Dermis microvascular lymphatic vessel endothelial cell (primary cell): Measurements from ENCODE around the gene CELSR2. TPM values are rescaled to one million over a fixed set of nuclear protein-coding genes. Genes with fewer than 3 reads are reported as not detected.
"Not testable (repeated sequence)": the region's sequence is repeated elsewhere in the genome, so short reads cannot be mapped to it uniquely, and the experiment has no call there.

Source experiments
- DNase-seq, 2 donors: peaks; one replicate each; pipeline versions ENCODE4 v3.0.0 to v3.0.0-alpha.2; 2010; ENCODE audit warnings: low read depth in 2 of 2
- total RNA-seq: library from RNA; depleted of rRNA; stranded (reverse); fragments of >200 nt; gene quantifications from 2 replicates; pipeline ENCODE4 v1.2.1, GENCODE V29; 2014

The CELSR2 gene, protein sequence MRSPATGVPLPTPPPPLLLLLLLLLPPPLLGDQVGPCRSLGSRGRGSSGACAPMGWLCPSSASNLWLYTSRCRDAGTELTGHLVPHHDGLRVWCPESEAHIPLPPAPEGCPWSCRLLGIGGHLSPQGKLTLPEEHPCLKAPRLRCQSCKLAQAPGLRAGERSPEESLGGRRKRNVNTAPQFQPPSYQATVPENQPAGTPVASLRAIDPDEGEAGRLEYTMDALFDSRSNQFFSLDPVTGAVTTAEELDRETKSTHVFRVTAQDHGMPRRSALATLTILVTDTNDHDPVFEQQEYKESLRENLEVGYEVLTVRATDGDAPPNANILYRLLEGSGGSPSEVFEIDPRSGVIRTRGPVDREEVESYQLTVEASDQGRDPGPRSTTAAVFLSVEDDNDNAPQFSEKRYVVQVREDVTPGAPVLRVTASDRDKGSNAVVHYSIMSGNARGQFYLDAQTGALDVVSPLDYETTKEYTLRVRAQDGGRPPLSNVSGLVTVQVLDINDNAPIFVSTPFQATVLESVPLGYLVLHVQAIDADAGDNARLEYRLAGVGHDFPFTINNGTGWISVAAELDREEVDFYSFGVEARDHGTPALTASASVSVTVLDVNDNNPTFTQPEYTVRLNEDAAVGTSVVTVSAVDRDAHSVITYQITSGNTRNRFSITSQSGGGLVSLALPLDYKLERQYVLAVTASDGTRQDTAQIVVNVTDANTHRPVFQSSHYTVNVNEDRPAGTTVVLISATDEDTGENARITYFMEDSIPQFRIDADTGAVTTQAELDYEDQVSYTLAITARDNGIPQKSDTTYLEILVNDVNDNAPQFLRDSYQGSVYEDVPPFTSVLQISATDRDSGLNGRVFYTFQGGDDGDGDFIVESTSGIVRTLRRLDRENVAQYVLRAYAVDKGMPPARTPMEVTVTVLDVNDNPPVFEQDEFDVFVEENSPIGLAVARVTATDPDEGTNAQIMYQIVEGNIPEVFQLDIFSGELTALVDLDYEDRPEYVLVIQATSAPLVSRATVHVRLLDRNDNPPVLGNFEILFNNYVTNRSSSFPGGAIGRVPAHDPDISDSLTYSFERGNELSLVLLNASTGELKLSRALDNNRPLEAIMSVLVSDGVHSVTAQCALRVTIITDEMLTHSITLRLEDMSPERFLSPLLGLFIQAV (N-terminal part only)
- 0.51 and 0.89 TPM in 2 replicates for total RNA-seq

DNA sequence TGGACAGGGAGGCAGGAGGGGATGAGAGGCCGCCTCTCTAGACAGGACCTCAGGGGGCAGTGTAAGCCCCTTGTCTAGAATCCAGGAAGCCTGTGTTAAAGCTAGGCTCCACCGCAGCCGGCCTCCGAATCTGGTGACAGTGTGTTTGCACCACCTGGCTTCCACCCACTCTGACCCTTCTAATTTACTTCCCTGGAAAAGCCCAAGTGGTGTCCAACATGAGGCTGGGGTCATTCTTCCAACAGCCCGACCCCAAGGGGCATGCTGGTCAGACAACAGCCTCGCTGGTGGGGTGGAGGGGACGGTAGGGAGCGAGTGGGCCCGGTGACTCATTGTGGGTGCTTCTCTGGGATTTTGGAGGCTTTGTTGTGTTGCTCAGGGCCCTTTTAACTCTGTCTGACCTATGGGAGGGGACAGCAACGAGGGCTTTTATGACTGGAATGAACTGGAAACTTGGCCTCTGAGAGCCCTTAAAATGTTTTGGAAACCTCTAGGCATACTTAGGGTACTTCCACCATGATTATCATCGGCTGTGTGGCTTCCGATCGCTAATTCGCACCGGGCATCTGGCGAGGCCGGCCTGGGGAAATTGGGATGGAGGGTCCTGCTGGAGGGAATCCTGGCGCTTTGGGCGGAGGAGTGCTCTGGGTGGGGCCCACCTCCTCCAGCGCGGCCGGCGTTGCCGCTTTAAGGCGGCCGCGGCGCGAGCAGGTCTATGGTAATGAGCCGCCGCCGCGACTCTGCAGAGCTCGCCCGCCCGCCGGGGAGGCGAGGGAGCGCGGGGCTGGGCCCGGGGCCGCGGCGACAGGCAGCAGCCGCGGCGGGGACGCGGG is at the start of gene CELSR2:
Gene CELSR2 (plus strand): TSS at position 743 of the 833 bp plus-strand sequence. CDS start 541 bp downstream, outside the sequence.
- DNase-seq: peak in 1 of 2 donors; percentile 69

DNA sequence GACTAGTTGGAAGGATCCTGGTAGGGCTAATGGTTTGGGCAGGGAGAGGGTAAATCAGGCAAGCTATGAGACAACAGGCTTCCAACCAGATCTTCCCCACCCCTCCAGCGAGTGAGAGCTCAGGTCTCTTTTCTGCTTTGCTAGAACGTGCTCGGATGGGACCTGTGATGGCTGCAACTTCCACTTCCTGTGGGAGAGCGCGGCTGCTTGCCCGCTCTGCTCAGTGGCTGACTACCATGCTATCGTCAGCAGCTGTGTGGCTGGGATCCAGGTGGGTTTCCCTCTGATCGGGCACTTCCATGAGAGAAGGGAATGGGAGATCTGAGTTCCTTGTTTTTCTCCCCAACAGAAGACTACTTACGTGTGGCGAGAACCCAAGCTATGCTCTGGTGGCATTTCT is 49.6 kb upstream of the CELSR2 start:
- DNase-seq: no peak

DNA sequence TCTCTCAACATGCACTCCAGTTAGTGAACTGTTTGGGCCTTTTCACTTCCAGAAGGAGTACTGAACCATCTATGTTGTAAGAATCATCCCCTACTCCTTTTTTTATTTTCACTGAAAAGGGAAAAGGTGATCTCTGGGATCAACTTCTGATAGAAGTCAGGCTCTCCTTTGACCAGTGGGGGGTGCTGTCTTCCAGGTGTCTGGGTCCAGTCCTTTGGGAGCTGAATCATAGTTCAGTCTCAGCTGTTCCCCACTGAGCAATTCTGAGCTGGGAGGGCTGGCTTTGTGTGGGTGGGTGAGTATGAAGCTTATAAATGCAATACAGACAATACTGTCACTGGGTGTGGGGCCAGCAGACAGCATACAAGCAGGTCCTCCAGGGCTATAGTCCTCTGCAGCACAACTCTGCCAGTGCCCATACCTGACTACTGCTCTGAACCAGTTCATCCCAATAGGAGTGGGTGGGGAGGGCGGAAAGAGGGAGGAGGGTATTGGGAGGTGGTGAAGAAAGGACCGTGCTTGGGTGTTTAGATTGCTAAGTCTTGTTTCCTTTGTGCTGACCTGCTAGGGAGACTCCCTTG is 48.1 kb upstream of the CELSR2 start:
- peak in 1 of 2 donors; percentile 66 for DNase-seq

DNA sequence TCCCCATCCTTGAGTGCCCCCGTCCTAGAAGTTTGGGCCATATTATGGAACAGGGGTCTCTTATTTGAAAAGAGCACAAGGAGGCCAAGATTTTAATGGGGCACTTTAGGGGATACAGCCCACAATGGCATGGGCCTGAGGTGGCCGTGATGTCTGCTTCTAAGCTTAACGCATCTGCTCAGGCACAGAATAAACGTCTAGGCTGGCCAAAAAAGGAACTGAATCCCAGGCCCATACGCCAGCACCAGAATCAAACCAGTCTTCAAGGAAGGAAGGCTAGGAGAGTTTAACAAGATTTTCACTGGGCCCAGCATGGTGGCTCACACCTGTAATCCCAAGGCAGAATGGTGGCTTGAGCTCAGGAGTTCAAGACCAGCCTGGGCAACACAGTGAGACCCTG is 44.9 kb upstream of the CELSR2 start:
- DNase-seq: no peak

DNA sequence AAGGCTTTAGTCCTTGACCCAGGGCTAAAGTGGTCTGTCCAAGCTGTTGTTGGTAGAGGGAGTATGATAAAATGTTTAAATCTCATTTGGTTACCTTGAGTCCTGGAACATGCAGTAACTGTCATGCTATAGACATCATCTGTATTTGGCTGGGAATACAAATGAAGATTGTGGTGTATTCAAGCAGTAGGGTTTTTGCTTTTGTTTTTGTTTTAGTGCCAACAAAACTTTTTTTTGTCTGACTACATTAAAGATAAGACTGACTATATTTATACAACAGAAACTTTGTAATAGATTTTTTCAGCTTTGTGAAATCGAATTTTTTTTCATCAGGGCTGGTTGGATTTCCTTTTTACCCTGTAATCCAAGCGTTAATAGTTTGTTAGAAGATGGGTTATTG is 43.0 kb upstream of the CELSR2 start:
- DNase-seq: no peak

DNA sequence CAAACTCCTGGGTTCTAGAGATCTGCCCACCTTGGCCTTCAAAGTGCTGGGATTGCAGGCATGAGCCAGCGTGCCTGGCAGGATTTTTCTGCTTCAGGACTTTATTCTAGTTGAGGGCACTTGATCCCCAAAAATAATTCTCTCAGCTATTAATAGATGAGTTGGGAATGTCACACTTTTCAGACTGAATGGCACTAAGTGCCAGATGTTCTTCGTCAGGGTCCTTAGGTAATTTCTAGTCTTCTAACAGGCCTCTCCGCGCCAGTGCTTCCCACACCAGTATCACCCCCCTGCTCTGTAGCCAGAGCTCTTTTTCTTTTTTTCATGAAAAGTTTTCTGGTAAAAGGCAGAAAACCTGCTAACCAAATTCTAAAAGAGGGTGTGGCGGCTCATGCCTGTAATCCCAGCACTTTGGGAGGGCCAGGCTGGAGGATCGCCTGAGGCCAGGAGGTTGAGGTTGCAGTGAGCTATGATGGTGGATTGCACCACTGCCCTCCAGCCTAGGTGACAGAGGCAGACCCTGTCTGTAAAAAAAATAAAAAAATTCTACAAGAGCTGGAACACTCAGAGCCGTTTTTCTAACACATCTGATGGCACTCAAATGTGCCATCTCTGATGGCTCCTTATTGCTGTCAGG is 41.8 kb upstream of the CELSR2 start:
- no peak for DNase-seq

DNA sequence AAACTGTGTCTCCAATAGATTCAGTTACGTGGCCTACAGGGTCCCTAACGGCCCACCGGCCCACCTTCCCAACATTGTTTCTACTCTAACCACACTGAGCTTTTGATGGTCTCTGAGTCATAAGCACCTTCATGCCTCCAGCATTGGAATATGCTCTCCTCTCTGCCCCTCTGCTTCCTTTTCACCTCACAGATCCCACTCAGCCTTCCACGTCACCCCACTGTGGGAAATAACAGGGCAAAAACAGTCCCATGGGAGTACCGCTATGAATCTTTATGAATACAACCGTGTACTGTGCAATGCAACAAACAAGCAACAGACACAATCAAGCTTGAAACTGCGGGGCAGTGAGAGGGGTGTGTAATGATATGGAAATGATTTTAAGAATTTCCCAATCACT is 40.9 kb upstream of the CELSR2 start:
- DNase-seq: no peak

DNA sequence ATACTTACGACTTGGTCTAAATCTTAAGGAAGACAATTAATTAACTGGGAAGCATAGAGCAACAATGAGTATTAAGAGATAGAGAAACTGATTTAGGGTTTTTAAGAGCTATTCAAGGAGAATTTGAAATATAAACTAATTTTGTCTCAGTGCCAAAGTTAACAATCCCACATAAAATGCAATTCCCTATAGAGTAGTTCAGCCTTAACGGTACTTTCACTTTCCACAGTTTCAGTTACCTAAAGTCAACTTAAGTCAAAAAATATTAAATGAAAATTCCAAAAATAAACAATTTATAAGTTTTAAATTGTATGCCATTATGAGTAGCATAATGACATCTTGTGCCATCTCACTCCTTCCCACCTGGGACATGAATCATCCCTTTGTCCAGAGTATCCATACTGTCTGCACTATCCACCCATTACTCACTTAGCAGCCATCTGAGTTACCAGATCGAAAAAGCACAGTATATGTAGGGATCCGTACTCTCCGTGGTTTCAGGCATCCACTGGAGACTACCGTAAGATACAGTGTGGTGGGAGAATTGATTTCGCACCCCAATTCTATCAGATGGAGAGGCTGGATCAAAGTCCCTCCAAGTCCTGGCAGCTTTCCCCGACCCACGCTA is 40.4 kb upstream of the CELSR2 start:
- no peak for DNase-seq

DNA sequence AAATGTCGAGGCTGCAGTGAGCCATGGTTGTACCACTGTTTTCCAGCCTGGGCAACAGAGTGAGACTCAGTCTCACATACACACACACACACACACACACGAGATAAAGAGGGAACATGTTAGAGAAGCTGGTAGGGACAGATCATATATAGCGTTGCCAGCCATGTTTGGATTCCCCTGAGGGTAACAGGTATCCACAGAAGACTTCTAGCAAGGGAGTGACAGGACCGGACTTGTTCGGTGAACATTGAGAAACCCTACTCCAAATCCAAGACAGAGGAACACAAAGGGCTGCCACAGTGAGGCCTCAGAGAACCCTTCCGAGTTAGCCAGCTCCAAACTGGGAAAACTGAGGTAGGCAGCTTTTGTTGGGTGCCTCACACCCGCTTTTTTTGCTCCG is 39.3 kb upstream of the CELSR2 start:
- no peak for DNase-seq

DNA sequence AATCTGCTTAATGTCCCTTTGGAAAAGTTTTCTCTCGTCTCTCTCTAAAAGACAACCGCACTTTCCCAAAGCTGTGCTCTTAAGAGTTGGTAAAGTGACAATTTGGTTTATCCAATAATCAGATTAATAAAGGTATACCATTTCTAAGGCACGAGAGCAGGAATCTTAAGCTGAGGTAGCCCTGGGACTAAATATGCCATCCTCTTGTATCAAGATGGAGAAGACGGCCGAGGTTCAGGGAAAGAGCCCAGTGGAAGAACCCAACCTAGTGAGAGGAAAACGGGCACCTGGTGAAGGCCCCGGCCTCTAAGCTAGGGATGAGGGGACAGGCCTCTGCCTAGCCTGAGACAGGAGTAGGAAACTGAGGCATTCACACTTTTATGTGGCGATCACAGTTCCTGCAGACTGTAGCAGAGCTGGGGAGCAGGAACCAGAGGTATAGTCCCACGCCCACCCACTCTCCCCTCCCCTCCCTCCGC is 36.0 kb upstream of the CELSR2 start:
- DNase-seq: no peak

DNA sequence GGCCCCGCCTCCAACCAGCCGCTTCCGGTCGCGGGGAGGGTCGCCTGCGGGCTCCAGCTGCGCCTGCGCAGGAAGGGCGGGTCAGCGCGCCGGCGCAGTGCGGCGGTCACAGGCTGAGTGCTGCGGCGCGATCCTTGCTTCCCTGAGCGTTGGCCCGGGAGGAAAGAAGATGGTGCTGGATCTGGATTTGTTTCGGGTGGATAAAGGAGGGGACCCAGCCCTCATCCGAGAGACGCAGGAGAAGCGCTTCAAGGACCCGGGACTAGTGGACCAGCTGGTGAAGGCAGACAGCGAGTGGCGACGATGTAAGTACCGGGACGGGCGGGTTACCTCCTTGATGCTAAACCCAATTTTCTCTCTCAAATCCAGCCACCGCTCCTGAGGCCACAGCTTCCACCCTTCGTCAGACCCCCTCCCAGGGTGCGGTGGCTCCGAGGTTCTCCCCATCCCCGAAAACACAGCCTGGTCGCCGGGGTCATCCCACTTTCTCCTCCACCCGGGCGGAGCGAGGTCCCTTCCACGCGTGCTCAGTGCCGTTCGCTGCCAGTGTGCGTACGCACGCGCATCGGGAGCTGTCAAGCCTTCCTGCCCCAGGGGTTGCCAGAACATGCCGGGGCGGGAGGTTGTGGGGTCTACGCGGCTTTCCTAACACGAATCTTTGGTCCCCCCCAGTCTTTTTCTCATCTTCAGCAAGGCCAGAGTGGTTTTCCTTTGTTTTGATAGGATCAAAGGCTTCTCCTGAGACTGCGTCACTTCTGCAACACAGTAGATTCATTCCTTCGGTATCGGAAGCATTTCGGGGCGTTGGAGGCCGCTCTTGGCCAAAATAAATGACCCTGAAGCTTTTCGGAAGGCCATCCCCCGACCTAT is 35.3 kb upstream of the CELSR2 start, which contains the start of gene SARS1:
Gene SARS1 (plus strand): TSS at position 95 of the 870 bp plus-strand sequence. CDS start 75 bp downstream, at position 170.
- peak; percentile 70 to 86 for DNase-seq

DNA sequence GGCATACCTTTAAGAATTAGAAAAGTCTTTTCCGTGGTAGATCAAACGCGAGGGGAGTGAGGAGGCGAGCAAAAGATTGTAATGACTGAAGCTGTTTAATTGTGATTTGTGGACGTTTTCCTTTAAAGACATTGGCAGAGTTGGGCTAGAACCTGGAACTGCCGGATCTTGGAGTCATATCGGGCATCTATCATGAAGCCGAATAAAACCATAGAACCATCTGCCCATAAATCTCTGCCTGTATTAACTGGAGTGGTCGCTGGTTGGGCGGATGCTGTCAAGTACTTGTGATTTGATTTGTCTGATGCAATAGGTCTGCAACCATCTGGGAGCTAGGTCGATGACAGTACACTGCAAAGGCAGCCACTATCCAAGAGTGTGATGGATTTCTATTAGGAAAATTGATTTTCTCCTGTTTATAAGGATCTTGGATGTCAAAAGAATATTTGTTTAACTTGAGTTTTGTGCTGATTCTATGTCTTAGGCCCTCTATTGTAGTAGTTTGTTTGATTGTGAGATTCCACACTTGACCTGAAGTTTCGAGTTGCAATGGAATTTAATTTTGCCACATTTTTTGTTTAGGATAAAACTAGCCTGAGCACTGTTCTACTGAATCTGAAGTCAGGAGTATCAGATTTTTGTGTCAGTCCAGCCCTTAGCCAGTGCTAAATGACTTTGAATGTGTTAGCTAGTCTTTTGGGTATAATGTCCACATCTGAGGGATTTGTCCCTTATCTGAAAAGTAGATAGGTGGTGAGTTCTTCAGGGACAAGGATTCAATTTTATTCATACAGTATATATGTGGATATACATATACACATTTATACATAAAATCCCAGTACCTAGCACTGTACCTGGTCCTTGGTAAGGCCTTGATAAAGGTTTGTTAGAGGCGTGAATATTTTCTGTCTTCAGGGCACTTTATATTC is 34.4 kb upstream of the CELSR2 start:
- peak; percentile 82 to 96 for DNase-seq

DNA sequence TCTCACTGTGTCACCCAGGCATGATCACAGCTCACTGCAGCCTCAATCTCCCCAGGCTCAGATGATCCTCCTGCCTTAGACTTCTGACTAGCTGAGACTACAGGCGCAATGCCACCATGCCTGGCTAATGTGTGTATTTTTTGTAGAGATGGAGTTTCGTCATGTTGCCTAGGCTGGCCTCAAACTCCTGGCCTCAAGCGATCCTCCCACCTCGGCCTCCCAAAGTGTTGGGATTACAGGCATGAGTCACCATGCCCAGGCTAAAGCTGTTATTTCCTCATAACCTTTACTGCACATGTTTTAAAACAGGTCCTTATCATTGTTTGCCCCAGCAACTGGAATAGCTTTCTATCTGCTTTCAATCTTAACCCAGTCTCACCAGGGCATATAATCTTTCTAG is 32.7 kb upstream of the CELSR2 start:
- DNase-seq: no peak

DNA sequence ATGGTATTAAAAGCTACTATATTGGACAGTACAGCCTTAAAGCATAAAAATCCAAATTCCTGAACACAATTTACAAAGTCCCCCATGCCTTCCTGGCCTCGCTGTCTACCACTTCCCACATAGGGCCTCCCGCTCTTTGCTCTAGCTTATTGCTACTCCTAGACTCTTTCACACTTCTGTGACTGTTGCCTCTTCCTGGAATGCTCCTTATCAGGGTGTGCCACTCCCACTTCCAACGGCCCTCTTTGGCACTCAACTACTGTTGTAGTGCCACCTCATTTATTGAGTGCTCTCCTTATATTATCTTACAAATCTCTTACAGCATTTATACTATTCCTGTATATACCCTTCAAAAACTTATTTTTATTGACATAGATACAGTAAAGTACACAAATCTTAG is 30.8 kb upstream of the CELSR2 start:
- DNase-seq: no peak

DNA sequence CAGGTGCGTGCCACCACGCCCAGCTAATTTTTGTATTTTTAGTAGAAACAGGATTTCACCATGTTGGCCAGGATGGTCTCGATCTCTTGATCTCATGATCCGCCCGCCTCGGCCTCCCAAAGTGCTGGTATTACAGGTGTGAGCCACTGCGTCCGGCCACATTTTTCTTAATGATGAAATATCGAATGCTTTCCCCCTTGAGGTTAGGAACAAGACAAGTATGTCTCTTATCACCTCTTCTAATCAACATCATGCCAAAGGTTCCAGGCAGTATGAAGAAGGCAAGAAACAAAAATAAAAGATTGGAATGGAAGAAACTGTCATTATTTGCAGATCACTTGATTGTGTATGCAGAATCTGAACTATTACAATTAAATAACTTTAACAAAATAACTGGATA is 28.1 kb upstream of the CELSR2 start:
- DNase-seq: not testable (repeated sequence)

DNA sequence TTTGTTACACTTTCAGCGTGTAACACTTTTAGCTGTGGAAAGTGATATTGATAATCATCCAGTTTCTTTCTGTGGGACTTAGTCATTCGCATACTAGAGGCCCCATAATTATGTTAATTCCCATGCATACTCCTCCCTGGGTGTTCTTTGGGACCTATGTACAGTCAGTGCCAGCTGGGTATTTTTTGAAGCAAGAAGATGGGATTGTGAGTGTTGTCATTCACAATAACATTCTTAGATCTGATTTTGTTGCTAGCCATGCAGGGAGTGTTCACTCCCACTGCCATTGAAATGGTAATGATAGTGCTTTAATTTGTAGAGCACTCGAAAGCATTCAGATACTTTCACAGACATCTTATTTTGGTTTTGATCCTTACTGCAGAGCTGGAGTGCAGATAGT is 24.0 kb upstream of the CELSR2 start:
- no peak for DNase-seq

DNA sequence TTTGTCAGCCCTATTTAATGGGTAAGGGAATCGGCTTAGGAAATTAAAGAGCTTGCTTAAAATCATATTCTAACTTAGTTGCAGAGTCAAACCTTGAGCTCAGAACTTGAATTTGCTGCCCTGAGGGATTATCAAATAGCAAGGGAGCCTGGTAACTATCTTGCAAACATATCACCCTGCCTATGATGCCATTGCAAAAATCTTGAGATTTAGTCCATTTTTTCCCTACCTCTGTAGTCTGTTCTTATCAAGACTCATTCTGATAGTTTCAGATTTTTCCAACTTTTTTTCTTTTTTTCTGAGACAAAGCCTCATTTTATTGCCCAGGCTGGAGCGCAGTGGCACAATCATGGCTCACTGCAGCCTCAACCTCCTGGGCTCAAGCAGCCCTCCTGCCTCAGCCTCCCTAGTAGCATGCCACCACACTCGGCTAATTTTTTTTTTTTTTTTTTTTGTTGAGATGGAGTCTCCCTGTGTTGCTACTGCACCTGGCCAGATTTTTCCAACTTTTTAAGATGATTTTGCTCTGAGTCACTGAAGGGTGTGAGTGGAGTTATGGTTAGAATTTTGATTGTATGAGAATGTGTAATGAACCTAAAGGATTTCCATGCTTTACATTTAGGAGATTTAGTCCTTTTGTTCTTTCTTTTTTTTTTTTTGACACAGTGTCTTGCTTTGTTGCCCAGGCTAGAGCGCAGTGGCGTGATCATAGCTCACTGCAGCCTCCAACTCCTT is 23.5 kb upstream of the CELSR2 start:
- no peak for DNase-seq
